ENCODE measurements around the gene DVL3. TPM values are rescaled to one million over a fixed set of nuclear protein-coding genes. Genes with fewer than 3 reads are reported as not detected.

Gene DVL3
- polyA plus RNA-seq, 2 of the 4 experiments (the other 2 are of a cell fraction), result 14.1 to 24.4 TPM

DNA sequence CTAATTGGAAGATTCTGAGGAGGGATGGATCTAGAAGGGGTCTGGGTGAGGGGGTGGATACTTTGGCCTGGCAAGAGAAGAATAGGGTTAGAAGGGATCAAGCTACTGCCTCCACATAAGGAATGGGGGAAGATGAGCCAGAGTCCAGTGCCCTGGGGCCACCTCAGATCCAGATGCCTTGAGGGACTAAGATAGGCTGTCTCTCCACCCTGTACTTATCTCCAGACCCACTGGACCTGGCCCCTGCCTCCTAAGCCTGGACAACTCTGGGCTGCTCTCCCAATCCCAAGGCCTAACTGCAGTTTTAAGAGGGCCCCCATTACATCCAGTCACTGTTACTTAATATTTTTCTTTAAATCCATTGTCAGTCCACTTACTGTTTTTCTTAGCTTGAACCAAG lies 2.0 kb downstream of the DVL3 start (continued):
- TF ChIP-seq, protein P1, sequence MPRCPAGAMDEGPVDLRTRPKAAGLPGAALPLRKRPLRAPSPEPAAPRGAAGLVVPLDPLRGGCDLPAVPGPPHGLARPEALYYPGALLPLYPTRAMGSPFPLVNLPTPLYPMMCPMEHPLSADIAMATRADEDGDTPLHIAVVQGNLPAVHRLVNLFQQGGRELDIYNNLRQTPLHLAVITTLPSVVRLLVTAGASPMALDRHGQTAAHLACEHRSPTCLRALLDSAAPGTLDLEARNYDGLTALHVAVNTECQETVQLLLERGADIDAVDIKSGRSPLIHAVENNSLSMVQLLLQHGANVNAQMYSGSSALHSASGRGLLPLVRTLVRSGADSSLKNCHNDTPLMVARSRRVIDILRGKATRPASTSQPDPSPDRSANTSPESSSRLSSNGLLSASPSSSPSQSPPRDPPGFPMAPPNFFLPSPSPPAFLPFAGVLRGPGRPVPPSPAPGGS (IDR thresholded peaks at IDR 0.05), result no peak
- no peak for TF ChIP-seq EHF (CRISPR knock-in tag; IDR thresholded peaks at IDR 0.05)
- TF ChIP-seq CEBPB (IDR thresholded peaks at IDR 0.05), result no peak
- no peak for TF ChIP-seq POLR2A (IDR thresholded peaks at IDR 0.05; ENCODE audit: low read length)
- TF ChIP-seq CHD2 (IDR thresholded peaks at IDR 0.05; ENCODE audit: low read length, partially characterized antibody), result no peak
- no peak for TF ChIP-seq ZFP36 (IDR thresholded peaks at IDR 0.05; ENCODE audit: borderline replicate concordance, partially characterized antibody)

DNA sequence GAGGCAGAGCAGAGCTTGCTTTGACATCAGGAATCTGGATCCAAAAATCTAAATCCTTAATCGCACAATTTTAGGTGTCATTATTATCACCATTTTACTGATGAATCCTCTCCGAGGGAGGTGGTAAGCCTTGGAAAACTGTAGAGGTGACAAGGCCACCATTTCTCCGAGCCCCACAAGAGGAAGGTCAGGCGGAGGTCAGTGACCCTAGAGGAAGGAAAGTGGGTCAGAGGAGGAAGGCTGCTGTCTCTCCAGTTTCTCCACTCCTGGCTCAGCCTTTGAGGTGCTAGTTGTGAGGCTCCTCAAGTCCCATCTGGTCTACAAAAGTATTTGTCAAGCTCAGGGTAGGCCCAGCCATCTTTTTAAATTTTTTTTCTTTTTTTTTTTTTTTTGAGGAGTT lies 3.2 kb downstream of the DVL3 start:
- FAIRE-seq (no peak), ATAC-seq (no peak), DNase-seq (ENCODE audit: low read depth in 1 of 2, low spot score in 1 of 2) (no peak)
- ChIA-PET CTCF (interaction anchor here (0.8 to 1.2 kb wide), 2 partner anchors 15 to 132 kb away, joined by 3 to 4 read pairs; no protein-coding TSS in a partner anchor), POLR2A (no interaction called here)
- Histone ChIP-seq H3K9me3 (no peaks in the 10 kb centered on the region), H3K4me1 (peaks cover 8% of the 10 kb centered on the region; the same call in 2 of the 3 replicates), H3K27ac (no peak overlapping the region), H3K4me2 (no peak overlapping the region), H3K4me3 (no peak overlapping the region)
- 98% methylated on average over 4 of the region's 4 CpGs for WGBS (ENCODE audit: missing lambda C conversion rate)
- TF ChIP-seq, protein P2, sequence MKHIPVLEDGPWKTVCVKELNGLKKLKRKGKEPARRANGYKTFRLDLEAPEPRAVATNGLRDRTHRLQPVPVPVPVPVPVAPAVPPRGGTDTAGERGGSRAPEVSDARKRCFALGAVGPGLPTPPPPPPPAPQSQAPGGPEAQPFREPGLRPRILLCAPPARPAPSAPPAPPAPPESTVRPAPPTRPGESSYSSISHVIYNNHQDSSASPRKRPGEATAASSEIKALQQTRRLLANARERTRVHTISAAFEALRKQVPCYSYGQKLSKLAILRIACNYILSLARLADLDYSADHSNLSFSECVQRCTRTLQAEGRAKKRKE (CRISPR knock-in tag; IDR thresholded peaks at IDR 0.05; ENCODE audit: low read depth), result no peak
- no peak for TF ChIP-seq KDM1A (IDR thresholded peaks at IDR 0.05; ENCODE audit: low read depth)
- no peak for TF ChIP-seq TFCP2L1 (CRISPR knock-in tag; IDR thresholded peaks at IDR 0.05)
- no peak for TF ChIP-seq HEYL (CRISPR knock-in tag; IDR thresholded peaks at IDR 0.05)
- TF ChIP-seq ZNF302 (CRISPR knock-in tag; IDR thresholded peaks at IDR 0.05), result no peak
- TF ChIP-seq ESRRA (IDR thresholded peaks at IDR 0.05; ENCODE audit: borderline replicate concordance, low read length), result no peak
- TF ChIP-seq ZSCAN20 (CRISPR knock-in tag; IDR thresholded peaks at IDR 0.05), result no peak
- TF ChIP-seq NFE2L2 (conservative IDR thresholded peaks at IDR 0.05; ENCODE audit: low read length), result no peak
- no peak for TF ChIP-seq RFX5 (IDR thresholded peaks at IDR 0.05)
- TF ChIP-seq, protein P3, sequence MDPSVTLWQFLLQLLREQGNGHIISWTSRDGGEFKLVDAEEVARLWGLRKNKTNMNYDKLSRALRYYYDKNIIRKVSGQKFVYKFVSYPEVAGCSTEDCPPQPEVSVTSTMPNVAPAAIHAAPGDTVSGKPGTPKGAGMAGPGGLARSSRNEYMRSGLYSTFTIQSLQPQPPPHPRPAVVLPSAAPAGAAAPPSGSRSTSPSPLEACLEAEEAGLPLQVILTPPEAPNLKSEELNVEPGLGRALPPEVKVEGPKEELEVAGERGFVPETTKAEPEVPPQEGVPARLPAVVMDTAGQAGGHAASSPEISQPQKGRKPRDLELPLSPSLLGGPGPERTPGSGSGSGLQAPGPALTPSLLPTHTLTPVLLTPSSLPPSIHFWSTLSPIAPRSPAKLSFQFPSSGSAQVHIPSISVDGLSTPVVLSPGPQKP (IDR thresholded peaks at IDR 0.05; ENCODE audit: low read depth, low read length), result no peak
- no peak for TF ChIP-seq FOSL2 (IDR thresholded peaks at IDR 0.05)
- TF ChIP-seq FOSL2 (CRISPR knock-in tag; IDR thresholded peaks at IDR 0.05), result no peak
- no peak for TF ChIP-seq FOSB (CRISPR knock-in tag; IDR thresholded peaks at IDR 0.05)
- no peak for TF ChIP-seq POLR2AphosphoS2 (conservative IDR thresholded peaks at IDR 0.05; ENCODE audit: low read length)

DNA sequence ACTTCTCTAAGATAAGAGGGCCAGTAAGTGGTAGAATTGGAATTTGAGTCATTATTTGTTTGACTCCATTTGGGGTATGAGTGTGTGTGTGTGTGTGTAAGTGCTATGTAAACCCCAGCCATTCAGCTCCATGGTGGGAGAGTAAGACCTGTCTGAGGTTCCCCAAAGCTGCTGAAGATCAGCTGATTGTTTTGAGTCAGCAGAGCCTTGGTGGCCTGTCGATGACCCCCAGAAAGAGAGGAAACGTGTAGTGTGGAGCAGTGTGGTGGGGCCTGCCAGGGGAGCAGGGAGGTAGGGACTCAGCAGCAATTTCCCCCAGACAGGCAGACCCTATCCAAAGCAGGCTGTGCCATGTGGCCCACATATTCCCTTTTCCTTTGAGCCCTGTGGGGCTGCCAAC lies 5.3 kb downstream of the DVL3 start:
- Histone ChIP-seq H3K4me2 (no peak overlapping the region), H3K27ac (no peak overlapping the region), H3K9me3 (no peaks in the 10 kb centered on the region), H3K4me3 (no peak overlapping the region), H3K4me1 (peaks cover 8% of the 10 kb centered on the region; the same call in 2 of the 3 replicates)
- WGBS (ENCODE audit: missing lambda C conversion rate), result 94% methylated on average over 2 of the region's 2 CpGs
- ChIA-PET POLR2A (no interaction called here), CTCF (interaction anchor here (1.0 to 1.5 kb wide), 4 partner anchors 11 to 265 kb away, joined by 3 to 5 read pairs (median 3); no protein-coding TSS in a partner anchor)
- no peak for ATAC-seq
- no peak for DNase-seq (ENCODE audit: low read depth in 1 of 2, low spot score in 1 of 2)
- no peak for FAIRE-seq
- TF ChIP-seq HOXA7 (CRISPR knock-in tag; IDR thresholded peaks at IDR 0.05), result no peak
- no peak for TF ChIP-seq NFE2L2 (conservative IDR thresholded peaks at IDR 0.05; ENCODE audit: low read length)
- TF ChIP-seq, protein P4, sequence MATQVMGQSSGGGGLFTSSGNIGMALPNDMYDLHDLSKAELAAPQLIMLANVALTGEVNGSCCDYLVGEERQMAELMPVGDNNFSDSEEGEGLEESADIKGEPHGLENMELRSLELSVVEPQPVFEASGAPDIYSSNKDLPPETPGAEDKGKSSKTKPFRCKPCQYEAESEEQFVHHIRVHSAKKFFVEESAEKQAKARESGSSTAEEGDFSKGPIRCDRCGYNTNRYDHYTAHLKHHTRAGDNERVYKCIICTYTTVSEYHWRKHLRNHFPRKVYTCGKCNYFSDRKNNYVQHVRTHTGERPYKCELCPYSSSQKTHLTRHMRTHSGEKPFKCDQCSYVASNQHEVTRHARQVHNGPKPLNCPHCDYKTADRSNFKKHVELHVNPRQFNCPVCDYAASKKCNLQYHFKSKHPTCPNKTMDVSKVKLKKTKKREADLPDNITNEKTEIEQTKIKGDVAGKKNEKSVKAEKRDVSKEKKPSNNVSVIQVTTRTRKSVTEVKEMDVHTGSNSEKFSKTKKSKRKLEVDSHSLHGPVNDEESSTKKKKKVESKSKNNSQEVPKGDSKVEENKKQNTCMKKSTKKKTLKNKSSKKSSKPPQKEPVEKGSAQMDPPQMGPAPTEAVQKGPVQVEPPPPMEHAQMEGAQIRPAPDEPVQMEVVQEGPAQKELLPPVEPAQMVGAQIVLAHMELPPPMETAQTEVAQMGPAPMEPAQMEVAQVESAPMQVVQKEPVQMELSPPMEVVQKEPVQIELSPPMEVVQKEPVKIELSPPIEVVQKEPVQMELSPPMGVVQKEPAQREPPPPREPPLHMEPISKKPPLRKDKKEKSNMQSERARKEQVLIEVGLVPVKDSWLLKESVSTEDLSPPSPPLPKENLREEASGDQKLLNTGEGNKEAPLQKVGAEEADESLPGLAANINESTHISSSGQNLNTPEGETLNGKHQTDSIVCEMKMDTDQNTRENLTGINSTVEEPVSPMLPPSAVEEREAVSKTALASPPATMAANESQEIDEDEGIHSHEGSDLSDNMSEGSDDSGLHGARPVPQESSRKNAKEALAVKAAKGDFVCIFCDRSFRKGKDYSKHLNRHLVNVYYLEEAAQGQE (IDR thresholded peaks at IDR 0.05), result no peak
- TF ChIP-seq ZNF302 (CRISPR knock-in tag; IDR thresholded peaks at IDR 0.05), result no peak
- TF ChIP-seq TFCP2L1 (CRISPR knock-in tag; IDR thresholded peaks at IDR 0.05), result no peak
- TF ChIP-seq RNF2 (IDR thresholded peaks at IDR 0.05; ENCODE audit: borderline replicate concordance, low read depth), result no peak
- no peak for TF ChIP-seq EHF (CRISPR knock-in tag; IDR thresholded peaks at IDR 0.05)
- no peak for TF ChIP-seq EHMT2 (IDR thresholded peaks at IDR 0.05; ENCODE audit: low read depth)
- no peak for TF ChIP-seq TP53 (CRISPR knock-in tag; IDR thresholded peaks at IDR 0.05)
- TF ChIP-seq, protein P5, sequence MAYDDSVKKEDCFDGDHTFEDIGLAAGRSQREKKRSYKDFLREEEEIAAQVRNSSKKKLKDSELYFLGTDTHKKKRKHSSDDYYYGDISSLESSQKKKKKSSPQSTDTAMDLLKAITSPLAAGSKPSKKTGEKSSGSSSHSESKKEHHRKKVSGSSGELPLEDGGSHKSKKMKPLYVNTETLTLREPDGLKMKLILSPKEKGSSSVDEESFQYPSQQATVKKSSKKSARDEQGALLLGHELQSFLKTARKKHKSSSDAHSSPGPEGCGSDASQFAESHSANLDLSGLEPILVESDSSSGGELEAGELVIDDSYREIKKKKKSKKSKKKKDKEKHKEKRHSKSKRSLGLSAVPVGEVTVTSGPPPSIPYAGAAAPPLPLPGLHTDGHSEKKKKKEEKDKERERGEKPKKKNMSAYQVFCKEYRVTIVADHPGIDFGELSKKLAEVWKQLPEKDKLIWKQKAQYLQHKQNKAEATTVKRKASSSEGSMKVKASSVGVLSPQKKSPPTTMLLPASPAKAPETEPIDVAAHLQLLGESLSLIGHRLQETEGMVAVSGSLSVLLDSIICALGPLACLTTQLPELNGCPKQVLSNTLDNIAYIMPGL (CRISPR knock-in tag; IDR thresholded peaks at IDR 0.05; ENCODE audit: borderline replicate concordance), result no peak
- no peak for TF ChIP-seq HOXB13 (CRISPR knock-in tag; IDR thresholded peaks at IDR 0.05; ENCODE audit: low read depth)
- no peak for TF ChIP-seq HOXB5 (CRISPR knock-in tag; IDR thresholded peaks at IDR 0.05)

Data from A549 (cell line).